DLD1 (cell line): ENCODE results near the gene MAPK8IP1.

Experiments
- in situ Hi-C: cut with HindIII; loops from 2 replicates; pipeline ENCODE4 v1.10.0; 2017; ENCODE audit warnings: low sequenced_read_pairs

MAPK8IP1 gene

GRCh38 chr11:45859661-45860140 is 25.8 kb upstream of the MAPK8IP1 start:
- in situ Hi-C loops: no loop called here

GRCh38 chr11:45860348-45860747 is 25.1 kb upstream of the MAPK8IP1 start:
- in situ Hi-C loops: no loop called here

- in situ Hi-C loops: no loop called here
Observed at GRCh38 chr11:45860764-45861510, 24.5 kb upstream of the MAPK8IP1 start.

- in situ Hi-C loops: no loop called here
Observed at GRCh38 chr11:45864041-45864440, 21.4 kb upstream of the MAPK8IP1 start.

GRCh38 chr11:45869551-45869950 is 15.9 kb upstream of the MAPK8IP1 start:
- in situ Hi-C loops: no loop called here

GRCh38 chr11:45870706-45871105 is 14.7 kb upstream of the MAPK8IP1 start:
- in situ Hi-C loops: no loop called here

- in situ Hi-C loops: no loop called here
Observed at GRCh38 chr11:45871638-45872037, 13.8 kb upstream of the MAPK8IP1 start.

GRCh38 chr11:45872651-45873356 is 12.6 kb upstream of the MAPK8IP1 start:
- in situ Hi-C loops: no loop called here

- in situ Hi-C loops: no loop called here
Observed at GRCh38 chr11:45876401-45876800, 9.1 kb upstream of the MAPK8IP1 start.

- in situ Hi-C loops: no loop called here
Observed at GRCh38 chr11:45877221-45877620, 8.2 kb upstream of the MAPK8IP1 start.

GRCh38 chr11:45877845-45878244 is 7.6 kb upstream of the MAPK8IP1 start:
- in situ Hi-C loops: no loop called here

- in situ Hi-C loops: no loop called here
Observed at GRCh38 chr11:45879803-45880686, 5.4 kb upstream of the MAPK8IP1 start.

- in situ Hi-C loops: no loop called here
Observed at GRCh38 chr11:45880772-45881570, 4.5 kb upstream of the MAPK8IP1 start.

GRCh38 chr11:45881708-45882368 is 3.6 kb upstream of the MAPK8IP1 start:
- in situ Hi-C loops: no loop called here

- in situ Hi-C loops: no loop called here
Observed at GRCh38 chr11:45884596-45885185, 760 bp upstream of the MAPK8IP1 start.

- in situ Hi-C loops: no loop called here
Observed at GRCh38 chr11:45885921-45886721, 670 bp downstream of the MAPK8IP1 start.

GRCh38 chr11:45886816-45887520 is 1.5 kb downstream of the MAPK8IP1 start:
- in situ Hi-C loops: no loop called here

- in situ Hi-C loops: no loop called here
Observed at GRCh38 chr11:45887587-45887986, 2.1 kb downstream of the MAPK8IP1 start.
